ENCODE results near the gene TBC1D22B. TPM values are rescaled to one million over a fixed set of nuclear protein-coding genes. Genes with fewer than 3 reads are reported as not detected.

Gene TBC1D22B
- polyA plus RNA-seq, 1 of the 3 experiments (the other 2 are of a cell fraction) = 5.3 TPM

GRCh38 chr6:37243131-37243815 lies 14.3 kb upstream of the TBC1D22B start:
- H3K9me2 ChIP-seq = no peaks in the 10 kb centered on the region
- TF ChIP-seq MEF2A (IDR thresholded peaks at IDR 0.05; ENCODE audit: borderline replicate concordance, low read depth) = no peak
- TF ChIP-seq GATA2 (CRISPR knock-in tag; IDR thresholded peaks at IDR 0.05) = no peak
- TF ChIP-seq RXRA (IDR thresholded peaks at IDR 0.05; ENCODE audit: borderline replicate concordance, low read depth) = no peak
- TF ChIP-seq RCOR1 (IDR thresholded peaks at IDR 0.05; ENCODE audit: low read length) = no peak
- TF ChIP-seq TAF1 (IDR thresholded peaks at IDR 0.05; ENCODE audit: borderline replicate concordance, low read depth, low read length) = no peak
- no peak for TF ChIP-seq ZBTB33 (IDR thresholded peaks at IDR 0.05; ENCODE audit: borderline replicate concordance, low read depth)
- TF ChIP-seq USF1 (IDR thresholded peaks at IDR 0.05; ENCODE audit: borderline replicate concordance, low read depth) = no peak
- TF ChIP-seq ELF1 (IDR thresholded peaks at IDR 0.05) = no peak
- no peak for TF ChIP-seq EZH2phosphoT487 (IDR thresholded peaks at IDR 0.05; ENCODE audit: borderline replicate concordance, low read depth)
- H3K9ac ChIP-seq = peak overlapping the region; percentile 73
- 93% methylated on average over 7 of the region's 8 CpGs for WGBS (ENCODE audit: low lambda C conversion rate)
- H3K36me3 ChIP-seq (replicated peaks in 1 of 2; ENCODE audit: control insufficient read depth in 1 of 2, insufficient read depth in 2 of 2, low read length in 1 of 2) = no peaks in the 10 kb centered on the region
- ChIA-PET POLR2A (no interaction called here), CTCF (interaction anchor here (1.5 kb wide), 1 partner anchor 225 kb away, joined by 4 read pairs; no protein-coding TSS in a partner anchor)
- H3K9me3 ChIP-seq = no peaks in the 10 kb centered on the region
- H3F3A ChIP-seq (replicated peaks; ENCODE audit: insufficient read depth) = peaks cover 51% of the 10 kb centered on the region
- H2AFZ ChIP-seq (ENCODE audit: low read depth) = peak overlapping the region; percentile 72; the same call in 1 of the 2 replicates
- H3K27me3 ChIP-seq (ENCODE audit: insufficient read depth) = no peaks in the 10 kb centered on the region
- H3K27ac ChIP-seq (ENCODE audit: low read depth in 2 of 2, low read length in 1 of 2) = peak overlapping the region; percentile 88 to 100
- H3K4me1 ChIP-seq (ENCODE audit: control insufficient read depth in 1 of 2, insufficient read depth in 2 of 2, low read depth in 1 of 2, low read length in 1 of 2) = peaks cover 24 to 30% of the 10 kb centered on the region in 2 experiments
- no peaks in the 10 kb centered on the region for H3K79me2 ChIP-seq (ENCODE audit: insufficient read depth)
- H3K4me3 ChIP-seq (ENCODE audit: low read depth in 2 of 2, low read length in 1 of 2) = no peak overlapping the region
- DNase-seq = no peak
- no peaks in the 10 kb centered on the region for H4K20me1 ChIP-seq (ENCODE audit: insufficient read depth)
- H3K4me2 ChIP-seq = peak overlapping the region; percentile 61

GRCh38 chr6:37243816-37244370 lies 13.7 kb upstream of the TBC1D22B start:
- CTCF ChIA-PET = no interaction called here
- Histone ChIP-seq H3K27ac (ENCODE audit: low read depth in 2 of 2, low read length in 1 of 2) (peak overlapping the region; percentile 91 to 100; a peak in 3 of 4 replicates), H3K36me3 (replicated peaks in 1 of 2; ENCODE audit: control insufficient read depth in 1 of 2, insufficient read depth in 2 of 2, low read length in 1 of 2) (no peaks in the 10 kb centered on the region), H3K4me3 (ENCODE audit: low read depth in 2 of 2, low read length in 1 of 2) (no peak overlapping the region), H2AFZ (ENCODE audit: low read depth) (no peak overlapping the region), H3F3A (replicated peaks; ENCODE audit: insufficient read depth) (peaks cover 46% of the 10 kb centered on the region), H3K4me2 (peak overlapping the region; percentile 61), H3K9ac (peak overlapping the region; percentile 73), H3K4me1 (ENCODE audit: control insufficient read depth in 1 of 2, insufficient read depth in 2 of 2, low read depth in 1 of 2, low read length in 1 of 2) (peaks cover 24 to 30% of the 10 kb centered on the region in 2 experiments), H3K9me2 (no peaks in the 10 kb centered on the region), H3K79me2 (ENCODE audit: insufficient read depth) (no peaks in the 10 kb centered on the region), H3K27me3 (ENCODE audit: insufficient read depth) (no peaks in the 10 kb centered on the region), H4K20me1 (ENCODE audit: insufficient read depth) (no peaks in the 10 kb centered on the region), H3K9me3 (no peaks in the 10 kb centered on the region)
- no peak for DNase-seq
- WGBS (ENCODE audit: low lambda C conversion rate) = 88% methylated on average over 3 of the region's 3 CpGs
- POLR2A ChIA-PET = no interaction called here
- no peak for TF ChIP-seq MXI1 (IDR thresholded peaks at IDR 0.05; ENCODE audit: low read depth, low read length)
- no peak for TF ChIP-seq MEF2A (IDR thresholded peaks at IDR 0.05; ENCODE audit: borderline replicate concordance, low read depth)
- no peak for TF ChIP-seq FOXM1 (IDR thresholded peaks at IDR 0.05; ENCODE audit: low read depth)
- no peak for TF ChIP-seq REST (IDR thresholded peaks at IDR 0.05; ENCODE audit: low read depth, low read length)
- no peak for TF ChIP-seq CHD2 (IDR thresholded peaks at IDR 0.05; ENCODE audit: low read length, partially characterized antibody)
- no peak for TF ChIP-seq FOSL2 (IDR thresholded peaks at IDR 0.05; ENCODE audit: borderline replicate concordance, low read depth)
